Pulmonary artery endothelial cell (primary cell): ENCODE data around the gene OR5H1. TPM values are rescaled to one million over a fixed set of nuclear protein-coding genes. Genes with fewer than 3 reads are reported as not detected.

ENCODE experiments used
- total RNA-seq: library from RNA; depleted of rRNA; stranded (reverse); fragments of >200 nt; gene quantifications from 2 replicates; pipeline ENCODE4 v1.2.3, GENCODE V29; 2014

OR5H1 gene
- total RNA-seq, 1 donor from 2014 or later: not detected

Other genes with a start within 250 kb of the OR5H1 start
- 27.4 and 33.6 TPM in 2 replicates for gene RIOX2, start 158.3 kb upstream of the OR5H1 start, total RNA-seq
- gene GABRR3, start 95.4 kb upstream of the OR5H1 start, total RNA-seq: not detected in 2 replicates
- gene OR5AC2, start 43.5 kb upstream of the OR5H1 start, total RNA-seq: not detected in 2 replicates
- gene OR5H14, start 16.8 kb downstream of the OR5H1 start, total RNA-seq: not detected in 2 replicates
- not detected in 2 replicates for gene OR5H15, start 36.0 kb downstream of the OR5H1 start, total RNA-seq
- gene OR5H6, start 133.5 kb downstream of the OR5H1 start, total RNA-seq: not detected in 2 replicates
- not detected in 2 replicates for gene OR5H2, start 151.8 kb downstream of the OR5H1 start, total RNA-seq
- not detected in 2 replicates for gene OR5K4, start 223.1 kb downstream of the OR5H1 start, total RNA-seq